HG03175 (cell line): ENCODE measurements around the gene ZNF724.
"Not testable (repeated sequence)": the region's sequence is repeated elsewhere in the genome, so short reads cannot be mapped to it uniquely, and the experiment has no call there.

Experiments used
- ATAC-seq: cut with Tn5 transposase; IDR thresholded peaks from one replicate; pipeline ENCODE4 v1.9.1; 2021; ENCODE audit warnings: mild to moderate bottlenecking, moderate library complexity; ENCODE audit not compliant: unreplicated experiment

The ZNF724 gene

GRCh38 chr19:23253256-23253655, 3.1 kb upstream of the ZNF724 start:
- ATAC-seq, result not testable (repeated sequence)

- ATAC-seq, result no peak
These were observed 8.8 kb downstream of the ZNF724 start for GRCh38 chr19:23241419-23241818.

GRCh38 chr19:23222998-23223652, 27.1 kb downstream of the ZNF724 start:
- ATAC-seq, result no peak

- no peak for ATAC-seq
These were observed 46.3 kb downstream of the ZNF724 start for GRCh38 chr19:23203841-23204344.

GRCh38 chr19:23190341-23190740, 59.9 kb downstream of the ZNF724 start:
- no peak for ATAC-seq

GRCh38 chr19:23183251-23183650, 66.9 kb downstream of the ZNF724 start:
- ATAC-seq, result no peak
